CD14-positive monocyte (primary cell): ENCODE results near the gene SFMBT2. TPM values are rescaled to one million over a fixed set of nuclear protein-coding genes. Genes with fewer than 3 reads are reported as not detected.

Experiments
- DNase-seq, 3 donors: peaks; one replicate each; pipeline ENCODE4 v3.0.0-alpha.2; 2011 to 2022
- H2AFZ ChIP-seq: 2 replicates; pipeline ENCODE4 v1.6.0; 2012; ENCODE audit warnings: mild to moderate bottlenecking, low read depth, low read length, inconsistent platforms; ENCODE audit not compliant: insufficient read depth, poor library complexity, severe bottlenecking
- H3K27ac ChIP-seq, 2 donors: 1 replicate in 1 of 2; 2 replicates in 1 of 2; pipeline ENCODE4 v1.5.1; 2012 to 2013; ENCODE audit warnings: low read length in 2 of 2, control low read depth in 1 of 2, inconsistent platforms in 1 of 2, low read depth in 1 of 2, mild to moderate bottlenecking in 1 of 2
- H3K27me3 ChIP-seq, 2 donors: one replicate each; pipeline versions ENCODE4 v1.6.0 to v1.6.1; 2011 to 2013; ENCODE audit warnings: low read length in 2 of 2; ENCODE audit not compliant: control insufficient read depth in 2 of 2, insufficient read depth in 2 of 2
- H3K36me3 ChIP-seq, 2 donors: replicated peaks in 1 of 2; 1 replicate in 1 of 2; 2 replicates in 1 of 2; pipeline versions ENCODE4 v1.5.1 to v1.6.1; 2012 to 2013; ENCODE audit warnings: low read length in 2 of 2, control low read depth in 1 of 2, inconsistent platforms in 1 of 2, mild to moderate bottlenecking in 1 of 2; ENCODE audit not compliant: insufficient read depth in 2 of 2, control insufficient read depth in 1 of 2
- H3K4me1 ChIP-seq, 2 donors: 1 replicate in 1 of 2; 2 replicates in 1 of 2; pipeline versions ENCODE4 v1.5.1 to v1.6.1; 2012 to 2013; ENCODE audit warnings: low read length in 2 of 2, control low read depth in 1 of 2, inconsistent platforms in 1 of 2, mild to moderate bottlenecking in 1 of 2, moderate library complexity in 1 of 2; ENCODE audit not compliant: insufficient read depth in 2 of 2, control insufficient read depth in 1 of 2
- H3K4me2 ChIP-seq: replicated peaks from 2 replicates; pipeline ENCODE3; 2012; ENCODE audit warnings: low read length, moderate library complexity, mild to moderate bottlenecking; ENCODE audit not compliant: poor library complexity, severe bottlenecking; ENCODE audit errors: extremely low read depth
- H3K4me3 ChIP-seq, 3 experiments: fragments of 200-600 bp in 1 of 3; sonication (generic) in 1 of 3; replicated peaks in 1 of 3; 1 replicate in 2 of 3; 2 replicates in 1 of 3; pipeline ENCODE4 v1.5.1; 2011 to 2013; ENCODE audit warnings: low read length in 3 of 3, mild to moderate bottlenecking in 3 of 3, control low read depth in 2 of 3, low read depth in 2 of 3, inconsistent platforms in 1 of 3, moderate library complexity in 1 of 3
- H3K79me2 ChIP-seq: 2 replicates; pipeline ENCODE4 v1.6.0; 2012; ENCODE audit warnings: mild to moderate bottlenecking, control low read depth, inconsistent platforms, low read length, moderate library complexity; ENCODE audit not compliant: insufficient read depth
- H3K9ac ChIP-seq: 2 replicates; pipeline ENCODE4 v1.6.0; 2017; ENCODE audit warnings: low read length, mild to moderate bottlenecking; ENCODE audit not compliant: insufficient read depth, poor library complexity, severe bottlenecking
- H3K9me3 ChIP-seq, 2 donors: replicated peaks in 1 of 2; 1 replicate in 1 of 2; 2 replicates in 1 of 2; pipeline versions ENCODE4 v1.5.1 to v1.6.1; 2012 to 2013; ENCODE audit warnings: low read length in 2 of 2, control low read depth in 1 of 2; ENCODE audit not compliant: control insufficient read depth in 1 of 2, insufficient read depth in 1 of 2
- H4K20me1 ChIP-seq: 2 replicates; pipeline ENCODE4 v1.6.0; 2012; ENCODE audit warnings: mild to moderate bottlenecking, low read length, control low read depth, moderate library complexity; ENCODE audit not compliant: insufficient read depth
- H3K27ac Mint-ChIP-seq, 7 donors: one replicate each; pipeline ENCODE4 v1.8.0; 2020; ENCODE audit warnings: mild to moderate bottlenecking in 7 of 7, mixed read lengths in 7 of 7, moderate library complexity in 6 of 7, inconsistent platforms in 2 of 7
- H3K27me3 Mint-ChIP-seq, 3 donors: one replicate each; pipeline ENCODE4 v1.8.0; 2021 to 2022; ENCODE audit warnings: low read depth in 3 of 3, mild to moderate bottlenecking in 3 of 3, mixed read lengths in 3 of 3, moderate library complexity in 3 of 3, inconsistent platforms in 1 of 3
- H3K36me3 Mint-ChIP-seq, 2 donors: one replicate each; pipeline ENCODE4 v1.8.0; 2020; ENCODE audit warnings: mixed read lengths in 2 of 2, inconsistent platforms in 1 of 2, mild to moderate bottlenecking in 1 of 2
- H3K4me1 Mint-ChIP-seq: one replicate; pipeline ENCODE4 v1.8.0; 2020; ENCODE audit warnings: mild to moderate bottlenecking, mixed read lengths
- H3K4me3 Mint-ChIP-seq, 2 donors: one replicate each; pipeline ENCODE4 v1.8.0; 2020; ENCODE audit warnings: mild to moderate bottlenecking in 2 of 2, mixed read lengths in 2 of 2, moderate library complexity in 1 of 2
- H3K9me3 Mint-ChIP-seq, 7 donors: one replicate each; pipeline ENCODE4 v1.8.0; 2020 to 2022; ENCODE audit warnings: mixed read lengths in 7 of 7, mild to moderate bottlenecking in 6 of 7, moderate library complexity in 6 of 7, inconsistent platforms in 2 of 7
- WGBS: methylation state at CpG from one replicate; pipeline ENCODE4 v1.1.5; 2013; ENCODE audit warnings: missing lambda C conversion rate; ENCODE audit not compliant: insufficient coverage; 5-methylcytosine and 5-hydroxymethylcytosine counted together
- intact Hi-C, 2 donors: fragments of 100-400 bp; cut with micrococcal nuclease; formaldehyde crosslinking; loops; one replicate each; pipeline versions ENCODE4 v1.15.0 to v1.15.1; 2023
- polyA plus RNA-seq, 3 donors: library from polyadenylated mRNA; depleted of rRNA in 1 of 3; unstranded in 2 of 3; stranded (reverse) in 1 of 3; fragments of 300-500 nt in 2 of 3; fragments of >200 nt in 1 of 3; fragmentation: Illumina TruSeq in 2 of 3; gene quantifications; 1 replicate in 2 of 3; 2 replicates in 1 of 3; pipeline ENCODE4 v1.2.3, GENCODE V29; 2012 to 2021
- TF ChIP-seq, protein P1 (sequence below): fragments of 200-600 bp; IDR thresholded peaks from one replicate; pipeline ENCODE4 v1.8.0; 2022; ENCODE audit warnings: antibody characterized with exemption, mild to moderate bottlenecking

Gene SFMBT2
- polyA plus RNA-seq, 3 donors, result 0.53 to 10.9 (median 1.6) TPM

DNA sequence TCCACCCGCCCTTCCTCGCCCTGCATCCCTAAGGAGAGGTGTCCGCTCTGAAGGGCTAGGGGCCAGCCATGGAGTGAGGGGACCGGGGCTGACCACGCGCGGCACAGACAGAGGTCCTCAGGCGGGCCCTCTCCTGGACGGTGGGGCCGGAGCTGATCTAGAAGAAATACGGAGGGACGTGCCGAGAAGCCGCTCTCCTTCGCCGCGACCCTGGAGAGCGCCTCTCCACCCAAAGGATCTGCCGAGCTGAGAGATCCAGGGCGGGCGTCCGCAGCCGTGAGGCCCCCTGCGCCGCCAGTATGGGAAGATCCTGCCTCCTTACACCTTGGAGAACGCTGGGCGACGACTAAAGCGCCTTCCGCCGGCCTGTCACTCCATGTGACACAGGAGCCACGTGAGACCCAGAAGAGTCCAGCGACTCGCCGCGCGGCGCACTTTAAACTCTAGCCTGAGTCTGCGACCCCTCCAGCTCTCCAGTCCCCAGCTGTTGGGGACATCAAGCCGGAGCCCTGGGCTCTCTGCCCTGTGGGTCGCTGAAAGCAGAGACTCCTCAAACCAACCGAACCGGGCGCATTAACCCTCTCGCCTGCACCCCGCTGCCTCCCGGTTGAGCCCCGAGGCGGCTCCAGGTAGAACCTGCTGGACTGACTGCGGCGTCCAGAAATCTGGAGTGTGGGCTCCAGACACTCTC is 1.5 kb upstream of the SFMBT2 start:
- intact Hi-C loops, result loop anchor here (5.0 to 10.0 kb wide), 6 partner anchors 148 to 748 kb away; no protein-coding TSS in a partner anchor
- Mint-ChIP-seq H3K4me3 (peak overlapping the region; percentile 98), H3K4me1 (peaks cover 40% of the 10 kb centered on the region), H3K36me3 (peaks cover 0 to 4% of the 10 kb centered on the region in 2 donors), H3K27ac (peak overlapping the region in 3 of 7 donors; percentile 43 to 70 (median 48)), H3K27me3 (peaks cover 31 to 60% (median 55%) of the 10 kb centered on the region in 3 donors), H3K9me3 (peaks cover 0 to 14% (median 5%) of the 10 kb centered on the region in 7 donors)
- Histone ChIP-seq H3K4me2 (peak overlapping the region; percentile 98), H3K27me3 (peaks cover 17 to 39% of the 10 kb centered on the region in 2 donors), H3K9ac (peak overlapping the region; percentile 41), H3K4me1 (peaks cover 40 to 51% of the 10 kb centered on the region in 2 donors), H3K79me2 (peaks cover 38% of the 10 kb centered on the region), H4K20me1 (no peaks in the 10 kb centered on the region), H3K36me3 (no peaks in the 10 kb centered on the region), H3K9me3 (no peaks in the 10 kb centered on the region), H3K4me3 (peak overlapping the region; percentile 16 to 81 (median 76)), H3K27ac (no peak overlapping the region), H2AFZ (peak overlapping the region; percentile 85)
- TF ChIP-seq, protein P1, sequence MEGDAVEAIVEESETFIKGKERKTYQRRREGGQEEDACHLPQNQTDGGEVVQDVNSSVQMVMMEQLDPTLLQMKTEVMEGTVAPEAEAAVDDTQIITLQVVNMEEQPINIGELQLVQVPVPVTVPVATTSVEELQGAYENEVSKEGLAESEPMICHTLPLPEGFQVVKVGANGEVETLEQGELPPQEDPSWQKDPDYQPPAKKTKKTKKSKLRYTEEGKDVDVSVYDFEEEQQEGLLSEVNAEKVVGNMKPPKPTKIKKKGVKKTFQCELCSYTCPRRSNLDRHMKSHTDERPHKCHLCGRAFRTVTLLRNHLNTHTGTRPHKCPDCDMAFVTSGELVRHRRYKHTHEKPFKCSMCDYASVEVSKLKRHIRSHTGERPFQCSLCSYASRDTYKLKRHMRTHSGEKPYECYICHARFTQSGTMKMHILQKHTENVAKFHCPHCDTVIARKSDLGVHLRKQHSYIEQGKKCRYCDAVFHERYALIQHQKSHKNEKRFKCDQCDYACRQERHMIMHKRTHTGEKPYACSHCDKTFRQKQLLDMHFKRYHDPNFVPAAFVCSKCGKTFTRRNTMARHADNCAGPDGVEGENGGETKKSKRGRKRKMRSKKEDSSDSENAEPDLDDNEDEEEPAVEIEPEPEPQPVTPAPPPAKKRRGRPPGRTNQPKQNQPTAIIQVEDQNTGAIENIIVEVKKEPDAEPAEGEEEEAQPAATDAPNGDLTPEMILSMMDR, result no peak
- DNase-seq, result peak in 2 of 3 donors; percentile 38 to 47
- 2% methylated on average over 51 of the region's 51 CpGs for WGBS

DNA sequence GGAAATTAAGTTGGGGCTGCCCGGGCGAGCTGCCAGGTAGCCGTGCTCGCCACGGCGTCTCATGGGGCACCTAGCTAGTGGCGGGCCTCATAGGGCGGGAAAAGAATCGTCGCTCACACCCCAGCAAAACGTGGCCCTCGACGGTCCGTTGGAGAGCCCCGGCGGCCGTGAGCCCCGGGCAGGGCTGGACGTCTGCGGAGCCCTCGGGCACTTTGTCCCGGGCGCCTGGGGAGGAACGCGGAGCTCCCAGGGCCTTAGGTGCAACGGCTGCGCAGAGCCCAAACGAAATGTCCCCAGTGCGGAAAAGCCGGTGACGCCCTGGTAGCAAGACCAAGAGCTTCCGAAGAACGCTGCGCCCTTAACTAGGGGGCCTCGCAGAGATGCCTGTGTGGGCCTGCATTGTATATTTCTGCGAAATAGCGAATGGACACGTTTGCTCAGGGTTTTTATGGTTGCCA is 866 bp upstream of the SFMBT2 start:
- Histone ChIP-seq H3K27ac (no peak overlapping the region), H3K27me3 (peaks cover 17 to 39% of the 10 kb centered on the region in 2 donors), H3K4me1 (peaks cover 47 to 58% of the 10 kb centered on the region in 2 donors), H2AFZ (peak overlapping the region; percentile 85), H3K4me3 (peak overlapping the region; percentile 76 to 91 (median 81)), H4K20me1 (no peaks in the 10 kb centered on the region), H3K4me2 (peak overlapping the region; percentile 98), H3K9me3 (no peaks in the 10 kb centered on the region), H3K9ac (peak overlapping the region; percentile 12), H3K36me3 (no peaks in the 10 kb centered on the region), H3K79me2 (peaks cover 45% of the 10 kb centered on the region)
- intact Hi-C loops, result loop anchor here (5.0 to 10.0 kb wide), 6 partner anchors 147 to 747 kb away; no protein-coding TSS in a partner anchor
- Mint-ChIP-seq H3K4me1 (peaks cover 47% of the 10 kb centered on the region), H3K9me3 (peaks cover 0 to 14% (median 5%) of the 10 kb centered on the region in 7 donors), H3K4me3 (peak overlapping the region; percentile 98), H3K27me3 (peaks cover 31 to 63% (median 57%) of the 10 kb centered on the region in 3 donors), H3K36me3 (peaks cover 0 to 4% of the 10 kb centered on the region in 2 donors), H3K27ac (peak overlapping the region in 3 of 7 donors; percentile 40 to 66 (median 43))
- WGBS, result 3% methylated on average over 35 of the region's 38 CpGs
- TF ChIP-seq, protein P1, result no peak
- DNase-seq, result peak in 1 of 3 donors; percentile 20
